Adrenal gland (tissue), 12 donors: ENCODE measurements around the gene ALG13. TPM values are rescaled to one million over a fixed set of nuclear protein-coding genes. Genes with fewer than 3 reads are reported as not detected.

Experiments used
- DNase-seq, 7 donors: peaks; one replicate each; pipeline ENCODE4 v3.0.0-alpha.2; 2019 to 2020
- H3K27ac ChIP-seq, 5 donors: fragments of 200-600 bp; sonication (generic) in 4 of 5; 1 replicate in 3 of 5; 2 replicates in 2 of 5; pipeline versions ENCODE4 v1.5.1 to v1.8.0; 2016 to 2020; ENCODE audit warnings: mild to moderate bottlenecking in 1 of 5
- H3K27me3 ChIP-seq: fragments of 200-600 bp; 2 replicates; pipeline ENCODE4 v1.8.0; 2021
- H3K36me3 ChIP-seq, 2 donors: fragments of 200-600 bp; replicated peaks in 1 of 2; 1 replicate in 1 of 2; 2 replicates in 1 of 2; pipeline versions ENCODE4 v1.5.1 to v1.8.0; 2018 to 2022
- H3K4me1 ChIP-seq, 2 donors: fragments of 200-600 bp; replicated peaks in 1 of 2; 1 replicate in 1 of 2; 2 replicates in 1 of 2; pipeline versions ENCODE4 v1.5.1 to v1.8.0; 2018 to 2021
- H3K4me3 ChIP-seq, 4 donors: fragments of 200-600 bp; sonication (generic) in 3 of 4; one replicate each; pipeline ENCODE4 v1.5.1; 2016 to 2018
- H3K9me3 ChIP-seq, 3 donors: fragments of 200-600 bp; sonication (generic) in 1 of 3; replicated peaks in 1 of 3; 1 replicate in 2 of 3; 2 replicates in 1 of 3; pipeline versions ENCODE4 v1.5.1 to v1.8.0; 2016 to 2021
- POLR2A ChIP-seq, 2 donors: fragments of 450-650 bp; IDR thresholded peaks; one replicate each; pipeline ENCODE4 v1.6.1; 2017; ENCODE audit warnings: antibody characterized with exemption in 2 of 2, mild to moderate bottlenecking in 2 of 2, moderate library complexity in 1 of 2
- WGBS, 4 donors: extraction: QIAGEN DNeasy Blood & Tissue Kit in 2 of 4; methylation state at CpG; one replicate each; pipeline versions ENCODE4 v1.1.5 to v1.1.7; 2013 to 2017; 5-methylcytosine and 5-hydroxymethylcytosine counted together
- intact Hi-C, 2 donors: fragments of 100-400 bp; cut with DNase I; formaldehyde crosslinking; loops; one replicate each; pipeline versions ENCODE4 v1.14.1 to v1.15.0; 2022 to 2023
- polyA plus RNA-seq, 3 donors: library from polyadenylated mRNA; stranded (reverse); fragments of 200-250 nt in 2 of 3; fragments of 350-450 nt in 1 of 3; fragmentation: Illumina TruSeq in 1 of 3; extraction: RNeasy Lipid Tissue Mini Kit (QIAGEN cat#74804) in 1 of 3; gene quantifications; one replicate each; pipeline ENCODE4 v1.2.3, GENCODE V29; 2013 to 2014
- total RNA-seq, 9 donors: library from RNA; depleted of rRNA in 4 of 9; stranded (reverse); fragments of >200 nt in 4 of 9; fragments of 120-200 nt in 1 of 9; fragmentation: NEBNext Ultra II Directional in 1 of 9; extraction: Animal tissue kit (Norgen Biotek cat#: 25700) in 1 of 9; gene quantifications; one replicate each; pipeline versions ENCODE4 v1.1.0 to v1.2.4, GENCODE V29; 2013 to 2023
- TF ChIP-seq, protein P1 (sequence below), 6 experiments: fragments of 450-650 bp in 4 of 6; fragments of 200-600 bp in 2 of 6; sonication (generic) in 1 of 6; IDR thresholded peaks; 1 replicate in 5 of 6; 2 replicates in 1 of 6; pipeline versions ENCODE4 v1.5.1 to v1.8.0; 2016 to 2021; ENCODE audit warnings: antibody characterized with exemption in 6 of 6, mild to moderate bottlenecking in 2 of 6, moderate library complexity in 1 of 6
- donor health status: healthy with polysubstance abuse.
- donor health status: Bipolar disorder and iron deficiency.
- donor health status: DM: yes; HTN: yes; CAD: no.
- donor health status: DM: no; HTN: no; CAD: no.
- donor health status: DM: no; HTN: no; CAD: no.
- donor health status: DM: yes; HTN: yes; CAD: no.

ALG13 gene
- total and polyA plus RNA-seq, 12 donors = 30.3 to 98.1 (median 52.8) TPM

DNA sequence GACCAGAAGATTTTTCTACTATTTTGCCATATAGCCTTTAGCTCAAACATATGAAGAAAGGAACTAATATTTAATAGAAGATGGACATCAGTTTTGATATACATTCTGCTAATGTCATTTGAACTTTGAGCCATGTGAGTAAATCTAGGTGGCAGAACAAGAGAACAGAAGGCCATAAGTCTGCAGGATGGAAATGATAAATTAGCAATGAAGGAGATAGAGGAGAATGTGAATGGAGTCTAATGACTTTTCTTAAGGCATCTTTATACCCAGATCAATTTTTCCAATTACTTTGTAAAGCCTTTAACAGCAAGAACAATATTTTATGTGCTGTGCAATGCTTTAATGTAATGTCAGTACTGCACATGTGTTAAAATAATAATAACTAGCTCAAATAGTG, 30.1 kb upstream of the ALG13 start:
- DNase-seq = no peak
- TF ChIP-seq, protein P1, sequence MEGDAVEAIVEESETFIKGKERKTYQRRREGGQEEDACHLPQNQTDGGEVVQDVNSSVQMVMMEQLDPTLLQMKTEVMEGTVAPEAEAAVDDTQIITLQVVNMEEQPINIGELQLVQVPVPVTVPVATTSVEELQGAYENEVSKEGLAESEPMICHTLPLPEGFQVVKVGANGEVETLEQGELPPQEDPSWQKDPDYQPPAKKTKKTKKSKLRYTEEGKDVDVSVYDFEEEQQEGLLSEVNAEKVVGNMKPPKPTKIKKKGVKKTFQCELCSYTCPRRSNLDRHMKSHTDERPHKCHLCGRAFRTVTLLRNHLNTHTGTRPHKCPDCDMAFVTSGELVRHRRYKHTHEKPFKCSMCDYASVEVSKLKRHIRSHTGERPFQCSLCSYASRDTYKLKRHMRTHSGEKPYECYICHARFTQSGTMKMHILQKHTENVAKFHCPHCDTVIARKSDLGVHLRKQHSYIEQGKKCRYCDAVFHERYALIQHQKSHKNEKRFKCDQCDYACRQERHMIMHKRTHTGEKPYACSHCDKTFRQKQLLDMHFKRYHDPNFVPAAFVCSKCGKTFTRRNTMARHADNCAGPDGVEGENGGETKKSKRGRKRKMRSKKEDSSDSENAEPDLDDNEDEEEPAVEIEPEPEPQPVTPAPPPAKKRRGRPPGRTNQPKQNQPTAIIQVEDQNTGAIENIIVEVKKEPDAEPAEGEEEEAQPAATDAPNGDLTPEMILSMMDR (IDR thresholded peaks at IDR 0.05) = no peak
- TF ChIP-seq POLR2A (IDR thresholded peaks at IDR 0.05) = no peak
- Histone ChIP-seq H3K9me3 (no peaks in the 10 kb centered on the region), H3K27ac (no peak overlapping the region), H3K4me1 (no peaks in the 10 kb centered on the region), H3K36me3 (no peaks in the 10 kb centered on the region), H3K4me3 (no peak overlapping the region), H3K27me3 (peaks cover 17% of the 10 kb centered on the region)
- intact Hi-C loops = no loop called here

DNA sequence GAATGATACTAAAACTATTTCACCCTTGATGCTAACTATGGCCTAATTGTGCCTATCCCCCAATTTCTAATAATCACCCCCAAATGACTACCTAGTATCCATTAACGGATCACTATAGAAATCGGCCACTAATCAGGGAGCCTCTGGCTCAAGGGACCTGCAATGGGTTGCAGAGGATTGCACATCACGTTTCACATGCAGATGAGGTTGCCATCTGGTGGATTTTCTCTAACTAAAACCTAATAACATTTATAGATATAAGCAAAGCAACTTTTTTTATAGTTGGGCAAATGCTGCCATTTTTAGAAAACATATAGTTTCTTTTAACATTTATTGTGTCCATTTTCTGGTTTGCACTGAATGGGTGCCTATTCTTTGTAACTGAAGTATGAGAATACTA, 28.3 kb upstream of the ALG13 start:
- 37 to 44% (median 41%) methylated on average over 3 of the region's 3 CpGs for WGBS, 4 donors
- intact Hi-C loops = no loop called here
- no peaks in the 10 kb centered on the region for H3K36me3 ChIP-seq

DNA sequence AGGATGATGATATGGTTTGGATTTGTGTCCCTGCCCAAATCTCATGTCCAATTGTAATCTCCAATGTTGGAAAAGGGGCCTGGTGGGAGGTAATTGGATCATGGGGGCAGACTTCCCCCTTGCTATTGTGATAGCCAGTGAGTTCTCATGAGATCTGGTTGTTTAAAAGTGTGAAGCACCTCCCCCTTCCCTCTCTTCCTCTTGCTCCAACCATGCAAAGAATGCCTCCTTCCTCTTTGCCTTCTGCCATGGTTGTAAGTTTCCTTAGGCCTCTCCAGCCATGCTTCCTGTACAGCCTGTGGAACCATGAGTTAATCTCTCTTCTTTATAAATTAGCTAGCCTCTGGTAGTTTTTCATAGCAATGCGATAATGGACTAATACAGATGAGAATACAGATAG, 19.7 kb upstream of the ALG13 start:
- Histone ChIP-seq H3K4me1 (no peaks in the 10 kb centered on the region), H3K9me3 (no peaks in the 10 kb centered on the region), H3K27ac (no peak overlapping the region), H3K36me3 (no peaks in the 10 kb centered on the region), H3K27me3 (no peaks in the 10 kb centered on the region), H3K4me3 (no peak overlapping the region)
- intact Hi-C loops = no loop called here
- 68 to 93% (median 82%) methylated on average over 1 of the region's 1 CpG for WGBS, 4 donors
- no peak for TF ChIP-seq POLR2A (IDR thresholded peaks at IDR 0.05)
- TF ChIP-seq, protein P1 (IDR thresholded peaks at IDR 0.05) = no peak
- DNase-seq = no peak

More for the DNA sequence above, 28.3 kb upstream of the ALG13 start:
- no peak overlapping the region for H3K27ac ChIP-seq
- no peak overlapping the region for H3K4me3 ChIP-seq
- no peaks in the 10 kb centered on the region for H3K9me3 ChIP-seq
- no peak for TF ChIP-seq POLR2A (IDR thresholded peaks at IDR 0.05)
- TF ChIP-seq, protein P1 (IDR thresholded peaks at IDR 0.05) = no peak
- peaks cover 17% of the 10 kb centered on the region for H3K27me3 ChIP-seq
- DNase-seq = no peak
- H3K4me1 ChIP-seq = no peaks in the 10 kb centered on the region

DNA sequence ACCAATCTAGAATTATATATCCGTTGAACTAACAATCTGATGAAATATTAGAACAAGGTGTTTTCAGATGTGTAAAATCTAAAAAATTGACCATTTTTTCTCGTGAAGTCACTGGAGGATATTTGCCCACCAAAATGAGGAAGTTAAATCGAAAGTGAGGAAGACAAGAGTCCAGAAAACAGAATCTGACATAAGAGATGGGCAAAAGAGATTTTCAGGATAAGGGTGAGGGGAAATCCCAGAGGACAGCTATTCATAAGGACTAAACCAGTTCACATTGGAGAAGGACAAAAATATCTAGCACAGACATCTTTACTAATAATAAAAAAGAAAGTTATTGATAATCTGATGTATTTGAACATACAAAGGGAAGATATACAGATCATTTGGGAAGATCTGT, 18.7 kb upstream of the ALG13 start:
- WGBS, 4 donors = 51 to 64% (median 60%) methylated on average over 3 of the region's 3 CpGs
- Histone ChIP-seq H3K27me3 (no peaks in the 10 kb centered on the region), H3K9me3 (no peaks in the 10 kb centered on the region), H3K36me3 (no peaks in the 10 kb centered on the region), H3K27ac (no peak overlapping the region), H3K4me3 (no peak overlapping the region), H3K4me1 (no peaks in the 10 kb centered on the region)
- TF ChIP-seq POLR2A (IDR thresholded peaks at IDR 0.05) = no peak
- TF ChIP-seq, protein P1 (IDR thresholded peaks at IDR 0.05) = no peak
- no peak for DNase-seq
- intact Hi-C loops = no loop called here
